ENCODE measurements around the gene PDXP. TPM values are rescaled to one million over a fixed set of nuclear protein-coding genes. Genes with fewer than 3 reads are reported as not detected.
"Not testable (repeated sequence)": the region's sequence is repeated elsewhere in the genome, so short reads cannot be mapped to it uniquely, and the experiment has no call there.

Gene PDXP
- total RNA-seq, 2 donors from 2014 or later = 37.7 to 50.7 TPM

DNA sequence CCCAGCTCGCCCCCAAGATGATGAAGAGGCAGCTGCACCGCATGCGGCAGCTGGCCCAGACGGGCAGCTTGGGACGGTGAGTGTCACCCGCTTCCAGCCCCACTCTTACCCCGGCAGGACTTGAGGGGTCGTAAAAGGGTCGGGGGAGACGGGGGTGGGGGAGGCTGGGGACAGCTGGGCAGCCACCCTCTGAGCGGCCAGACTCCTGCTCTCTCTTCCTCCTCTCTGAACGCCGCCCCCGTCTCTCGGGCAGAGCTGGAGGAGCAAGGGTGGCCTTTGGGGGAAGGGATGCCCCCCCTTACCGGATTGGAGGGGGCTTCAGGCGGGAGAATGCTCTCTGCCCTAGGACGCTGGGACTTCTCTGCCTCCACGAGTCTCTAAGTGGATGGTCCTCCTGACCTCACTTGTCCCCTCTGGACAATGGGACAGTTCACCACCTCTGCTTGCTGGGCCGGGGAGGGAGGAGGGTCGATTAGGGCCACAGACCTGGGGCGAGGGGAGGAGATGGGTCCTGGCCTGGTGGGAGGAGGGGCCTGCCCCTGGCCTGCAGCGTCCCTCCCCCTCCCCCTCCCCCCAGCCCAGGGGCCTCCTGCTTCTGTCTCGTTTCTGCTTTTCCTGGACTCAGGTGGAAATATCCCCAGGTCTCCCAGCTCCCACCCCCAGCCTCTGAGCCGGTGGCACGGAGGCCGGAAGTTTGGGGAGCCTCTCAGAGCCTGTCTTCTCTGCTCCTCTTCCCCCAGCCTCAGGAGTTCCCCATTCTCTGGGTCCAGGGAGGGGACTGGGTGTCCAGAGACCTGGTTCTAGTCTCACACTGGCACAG, 18.5 kb upstream of the PDXP start:
- ATAC-seq = peak; percentile 1
- DNase-seq = no peak
- intact Hi-C loops (cut with DNase I, micrococcal nuclease) = loop anchor here in 1 of 2 donors (10.0 kb wide), 1 partner anchor 155 kb away; no protein-coding TSS in a partner anchor

DNA sequence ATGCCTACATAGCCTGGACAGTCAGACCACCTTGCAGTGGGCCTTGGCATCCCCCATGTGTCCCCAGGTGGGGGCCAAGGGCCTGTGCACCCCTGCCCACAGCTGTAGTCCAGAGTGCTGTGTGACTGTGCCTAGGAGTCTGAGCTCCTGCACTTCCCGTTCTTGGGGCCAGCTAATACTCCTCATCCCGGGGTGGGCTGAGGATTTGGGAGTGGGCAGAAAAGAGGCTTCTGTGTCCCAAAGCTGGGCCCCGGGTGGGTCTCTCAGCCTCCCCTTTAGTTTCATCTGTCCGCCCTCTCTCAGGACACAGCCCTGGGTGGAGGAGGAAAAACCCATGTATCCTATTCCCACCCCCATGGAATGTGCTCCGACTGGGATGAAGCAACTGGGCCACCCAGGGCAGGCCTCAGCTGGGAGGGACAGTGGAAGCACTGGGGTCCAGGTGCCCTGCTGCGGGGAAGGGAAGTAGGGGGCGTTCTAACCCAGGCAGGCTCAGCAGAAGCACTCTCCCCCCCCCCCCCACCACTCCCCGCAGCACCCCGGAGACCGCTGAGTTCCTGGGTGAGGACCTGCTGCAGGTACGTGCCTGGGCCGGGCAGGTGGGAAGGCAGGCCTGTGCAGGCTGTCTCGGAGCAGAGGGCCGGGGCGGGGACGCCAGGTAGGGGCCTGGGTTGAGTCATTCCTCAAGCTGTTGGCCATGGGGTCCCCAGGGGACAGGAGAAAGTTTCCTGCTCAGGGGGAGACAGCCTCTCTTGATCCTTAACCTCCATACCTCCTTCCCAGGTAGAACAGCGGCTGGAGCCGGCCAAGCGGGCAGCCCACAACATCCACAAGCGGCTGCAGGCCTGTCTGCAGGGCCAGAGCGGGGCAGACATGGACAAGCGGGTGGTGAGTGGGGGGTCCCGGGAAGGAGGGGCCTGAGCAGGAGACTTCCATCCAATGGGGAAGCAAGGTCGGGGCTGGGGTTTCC, 17.6 kb upstream of the PDXP start:
- peak; percentile 33 for ATAC-seq
- DNase-seq = no peak
- intact Hi-C loops (cut with DNase I, micrococcal nuclease) = loop anchor here in 1 of 2 donors (10.0 kb wide), 1 partner anchor 154 kb away; no protein-coding TSS in a partner anchor

DNA sequence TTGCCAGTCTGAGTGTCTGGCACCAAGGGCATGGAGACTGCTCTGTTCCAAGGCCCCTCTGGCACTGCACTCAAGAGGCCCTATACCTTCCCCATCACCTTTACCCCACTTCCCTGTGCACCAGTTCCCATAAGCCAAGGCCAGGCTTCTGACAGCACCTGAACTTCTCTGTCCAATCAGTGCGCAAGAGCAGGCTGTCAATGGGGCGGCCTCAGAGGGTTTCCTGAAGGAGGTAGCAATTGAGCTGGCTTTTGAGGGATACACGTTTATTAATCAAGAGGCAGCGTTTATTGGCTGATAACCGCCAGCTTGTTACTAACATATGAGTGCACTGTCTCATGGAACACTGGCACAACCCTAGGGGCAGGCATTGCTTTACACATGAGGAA, 17.0 kb upstream of the PDXP start:
- intact Hi-C loops (cut with DNase I, micrococcal nuclease) = loop anchor here in 1 of 2 donors (10.0 kb wide), 1 partner anchor 153 kb away; no protein-coding TSS in a partner anchor
- DNase-seq = peak; percentile 67 to 86
- ATAC-seq = peak; percentile 56

DNA sequence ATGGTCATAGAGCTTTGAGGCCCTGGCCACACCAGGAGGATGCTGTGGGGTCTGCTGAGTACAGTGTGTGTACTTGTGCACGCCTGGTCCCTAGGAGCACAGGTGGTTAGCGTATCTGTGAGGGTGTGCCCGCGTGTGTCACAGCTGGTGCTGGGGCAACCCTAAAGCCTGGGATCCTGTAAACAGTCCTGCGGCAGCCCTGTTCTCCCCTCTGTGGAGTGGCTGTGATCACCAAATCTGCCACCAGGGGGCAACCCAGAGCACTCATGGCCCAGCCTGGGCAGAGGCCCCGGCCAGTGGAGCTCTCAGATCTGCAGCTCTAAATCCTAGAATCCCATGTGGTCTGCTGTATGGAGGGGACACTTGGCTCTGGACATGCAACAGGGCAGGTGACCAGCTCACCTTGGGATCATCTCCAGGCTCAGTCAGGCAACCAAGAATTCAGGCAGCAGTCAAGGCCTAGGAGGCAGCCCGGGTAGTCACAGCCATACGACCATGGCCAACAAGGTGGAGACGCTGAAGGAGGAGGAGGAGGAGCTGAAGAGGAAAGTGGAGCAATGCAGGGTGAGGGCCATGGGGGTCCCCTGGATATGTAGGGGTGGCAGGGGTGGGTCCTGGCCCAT, 15.2 kb upstream of the PDXP start:
- ATAC-seq (peak; percentile 22), DNase-seq (peak; percentile 82 to 94)
- intact Hi-C loops (cut with DNase I, micrococcal nuclease) = loop anchor here in 1 of 2 donors (2.0 to 10.0 kb wide), 2 partner anchors 37 to 151 kb away; no protein-coding TSS in a partner anchor

DNA sequence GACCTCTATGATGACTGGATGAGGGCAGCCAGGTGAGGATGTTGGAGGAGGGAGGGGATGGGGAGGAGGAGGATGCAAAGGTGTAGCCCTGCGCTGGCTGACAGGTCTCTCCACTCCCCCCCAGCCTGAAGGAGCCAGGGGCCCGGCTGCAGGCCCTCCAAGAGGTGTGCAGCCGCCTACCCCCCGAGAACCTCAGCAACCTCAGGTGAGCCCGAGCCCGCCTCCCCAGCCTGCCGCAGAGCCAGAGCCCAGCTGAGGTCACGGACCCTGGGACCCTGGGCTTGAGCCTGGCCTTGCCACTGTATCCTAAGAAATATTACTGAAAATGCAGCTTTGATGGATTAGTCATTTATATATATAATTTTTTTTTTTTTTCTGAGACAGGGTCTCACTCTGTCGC, 11.2 kb upstream of the PDXP start:
- intact Hi-C loops (cut with DNase I, micrococcal nuclease) = loop anchor here in 1 of 2 donors (10.0 kb wide), 1 partner anchor 147 kb away; no protein-coding TSS in a partner anchor
- no peak for DNase-seq
- peak; percentile 26 for ATAC-seq

DNA sequence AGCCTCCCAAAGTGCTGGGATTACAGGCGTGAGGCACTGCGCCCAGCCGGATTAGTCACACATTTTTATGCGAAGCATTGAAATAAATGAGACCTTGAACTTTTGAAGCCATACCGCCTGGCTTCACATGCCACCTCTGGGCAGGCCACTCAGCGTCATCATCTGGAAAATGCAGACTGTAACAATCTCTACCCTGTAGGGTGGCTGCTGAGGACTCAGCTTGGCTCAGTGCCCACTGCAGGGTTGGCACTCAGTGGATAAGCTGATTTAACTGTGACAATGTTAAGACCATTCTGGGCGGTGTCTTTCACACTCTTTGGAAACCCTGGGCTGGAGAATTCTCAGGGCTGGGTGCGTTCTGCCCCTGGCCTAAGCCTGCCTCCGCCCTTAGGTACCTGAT, 10.6 kb upstream of the PDXP start:
- intact Hi-C loops (cut with DNase I, micrococcal nuclease) = loop anchor here in 1 of 2 donors (10.0 kb wide), 1 partner anchor 147 kb away; no protein-coding TSS in a partner anchor
- no peak for DNase-seq
- ATAC-seq = peak; percentile 76

DNA sequence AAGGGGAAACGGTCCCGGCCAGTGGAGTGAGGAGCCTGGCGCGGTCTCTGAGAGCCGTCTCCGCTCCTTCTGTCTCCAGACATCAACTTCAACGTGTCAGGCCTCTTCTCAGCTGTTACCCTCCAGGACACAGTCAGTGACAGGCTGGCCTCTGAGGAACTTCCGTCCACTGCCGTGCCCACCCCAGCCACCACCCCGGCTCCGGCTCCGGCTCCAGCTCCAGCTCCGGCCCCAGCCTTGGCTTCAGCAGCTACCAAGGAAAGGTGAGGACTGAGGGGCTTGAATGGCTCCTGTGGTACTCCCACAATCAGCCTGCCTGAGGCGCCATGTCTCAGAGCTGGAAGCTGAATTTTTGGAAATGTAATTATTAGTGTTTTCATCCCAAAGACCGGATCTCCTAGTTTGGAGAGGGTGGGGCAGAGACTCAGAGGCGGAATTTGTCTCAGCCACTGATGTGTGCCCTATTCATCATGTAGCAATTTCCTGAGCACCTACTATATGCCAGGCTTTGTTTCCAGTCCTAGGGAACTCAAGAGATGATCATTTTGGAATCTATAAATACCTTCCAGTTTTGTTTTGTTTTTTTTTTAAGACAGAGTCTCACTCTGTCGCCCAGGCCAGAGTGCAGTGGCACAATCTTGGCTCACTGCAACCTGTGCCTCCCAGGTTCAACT, 7.9 kb upstream of the PDXP start:
- ATAC-seq = no peak
- no peak for DNase-seq
- intact Hi-C loops (cut with DNase I, micrococcal nuclease) = no loop called here

DNA sequence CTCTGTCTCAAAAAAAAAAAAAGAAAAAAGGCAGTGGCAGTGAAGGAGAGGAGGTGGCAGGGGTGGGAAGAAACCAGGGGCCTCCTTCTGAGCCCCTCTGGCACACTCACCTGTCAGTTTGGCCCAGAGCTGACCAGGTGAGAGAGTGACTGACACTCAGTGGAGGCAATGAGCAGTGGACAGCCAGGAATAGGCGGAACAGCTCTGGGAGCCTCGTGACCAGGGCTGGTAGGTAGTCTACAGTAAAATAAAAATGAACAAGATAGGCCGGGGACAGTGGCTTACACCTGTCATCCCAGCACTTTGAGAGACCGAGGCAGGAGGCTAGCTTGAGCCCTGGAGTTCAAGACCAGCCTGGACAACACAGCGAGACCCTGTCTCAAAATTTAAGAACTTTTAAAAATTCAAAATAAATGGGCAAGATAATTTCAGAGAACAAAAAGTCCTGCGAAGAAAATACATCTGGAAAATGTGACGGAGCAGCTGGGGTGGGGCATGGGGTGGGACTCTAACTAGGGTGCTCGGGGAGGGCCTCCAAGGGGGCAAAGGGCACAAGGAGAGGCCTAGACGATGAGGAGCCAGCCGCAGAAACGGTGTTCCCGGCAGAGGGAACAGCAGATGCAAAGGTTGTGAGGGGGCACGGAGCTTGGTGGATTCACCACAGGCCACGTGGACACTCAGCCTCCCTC, 3.8 kb upstream of the PDXP start:
- ATAC-seq = peak; percentile 58
- peak; percentile 79 to 87 for DNase-seq
- intact Hi-C loops (cut with DNase I, micrococcal nuclease) = no loop called here

DNA sequence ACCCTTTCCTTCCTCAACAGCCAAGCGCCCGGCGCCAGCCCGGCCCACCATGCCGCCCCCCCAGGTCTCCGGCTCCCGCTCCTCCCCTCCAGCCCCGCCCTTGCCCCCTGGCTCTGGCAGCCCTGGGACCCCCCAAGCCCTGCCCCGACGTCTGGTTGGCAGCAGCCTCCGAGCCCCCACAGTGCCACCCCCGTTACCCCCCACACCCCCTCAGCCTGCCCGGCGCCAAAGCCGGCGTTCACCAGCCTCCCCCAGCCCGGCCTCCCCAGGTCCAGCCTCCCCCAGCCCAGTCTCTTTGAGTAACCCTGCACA, 3.3 kb upstream of the PDXP start:
- no peak for ATAC-seq
- DNase-seq = no peak
- intact Hi-C loops (cut with DNase I, micrococcal nuclease) = no loop called here

DNA sequence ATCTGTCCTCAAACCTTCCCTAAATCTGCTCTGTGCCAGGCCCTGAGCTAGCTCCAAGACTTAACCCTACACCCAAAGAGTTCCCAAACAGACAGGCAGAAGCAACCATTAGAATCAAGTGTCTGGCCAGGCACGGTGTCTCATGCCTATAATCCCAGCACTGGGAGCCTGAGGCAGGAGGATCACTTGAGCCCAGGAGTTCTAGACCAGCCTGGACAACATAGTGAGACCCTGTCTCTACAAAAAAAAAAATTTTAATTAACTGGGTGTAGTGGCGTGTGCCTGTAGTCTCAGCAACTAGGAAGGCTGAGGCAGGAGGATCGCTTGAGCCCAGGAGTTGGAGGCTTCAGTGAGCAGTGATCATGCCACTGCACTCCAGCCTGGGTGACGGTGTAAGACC, 1.9 kb upstream of the PDXP start:
- DNase-seq; intact Hi-C loops (cut with DNase I, micrococcal nuclease); ATAC-seq: not testable (repeated sequence)

DNA sequence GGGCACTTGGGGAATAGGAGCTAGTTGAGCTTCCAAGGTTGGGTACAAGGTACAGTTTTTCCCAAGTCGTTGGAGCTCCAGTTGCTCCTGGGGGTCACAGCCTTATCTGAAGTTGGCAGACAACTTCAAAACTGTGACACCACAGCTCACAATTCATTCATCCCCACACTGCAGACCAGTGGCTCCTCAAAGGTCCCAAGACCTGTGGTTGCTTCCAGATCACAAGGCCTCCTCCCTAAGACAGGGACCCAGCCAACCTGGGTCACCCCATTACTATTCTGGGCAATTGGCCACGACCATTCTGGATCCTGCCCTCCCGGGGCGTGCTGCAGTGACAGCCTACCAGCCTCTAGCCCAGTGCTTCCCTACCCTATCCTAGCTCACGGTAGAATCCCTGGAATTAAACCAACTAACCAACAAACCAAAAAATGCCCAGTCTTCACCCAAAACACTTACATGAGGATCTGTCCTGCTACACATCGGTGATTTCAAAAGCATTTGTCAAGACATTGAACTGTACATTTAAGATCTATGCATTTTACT, 862 bp upstream of the PDXP start:
- intact Hi-C loops (cut with DNase I, micrococcal nuclease) = no loop called here
- DNase-seq (no peak), ATAC-seq (no peak)

DNA sequence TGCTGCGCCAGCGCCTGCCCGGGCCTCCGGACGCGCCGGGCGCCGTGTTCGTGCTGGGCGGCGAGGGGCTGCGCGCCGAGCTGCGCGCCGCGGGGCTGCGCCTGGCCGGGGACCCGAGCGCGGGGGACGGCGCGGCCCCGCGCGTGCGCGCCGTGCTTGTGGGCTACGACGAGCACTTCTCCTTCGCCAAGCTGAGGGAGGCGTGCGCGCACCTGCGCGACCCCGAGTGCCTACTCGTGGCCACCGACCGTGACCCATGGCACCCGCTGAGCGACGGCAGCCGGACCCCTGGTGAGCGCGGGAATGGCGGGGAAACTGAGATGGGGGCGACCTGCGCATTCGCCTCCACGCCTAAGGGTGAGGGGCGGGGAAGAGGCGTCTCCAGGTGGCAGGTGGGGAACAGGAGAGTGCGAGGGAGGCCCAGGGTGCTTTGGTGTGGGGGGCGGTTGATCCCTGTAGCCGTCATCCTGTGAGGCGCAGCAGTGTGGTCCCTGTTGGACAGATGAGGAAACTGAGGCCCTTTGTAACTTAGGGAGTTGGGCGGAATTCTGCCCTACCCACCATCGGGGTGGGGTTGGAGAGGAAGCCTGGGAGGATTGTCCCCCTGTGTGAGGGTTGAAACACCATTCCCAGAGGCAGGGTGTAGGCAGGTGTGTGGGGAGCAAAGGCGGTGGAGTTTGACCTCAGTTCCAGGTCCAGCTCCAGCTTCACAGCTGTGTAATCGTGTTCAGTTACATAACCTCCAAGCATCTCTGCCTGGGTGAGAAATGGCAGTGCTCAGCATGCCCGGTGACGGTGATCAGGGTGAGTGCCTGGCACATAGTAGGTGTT, 758 bp downstream of the PDXP start:
- DNase-seq (peak; percentile 78 to 82), ATAC-seq (peak; percentile 58)
- intact Hi-C loops (cut with DNase I, micrococcal nuclease) = no loop called here

DNA sequence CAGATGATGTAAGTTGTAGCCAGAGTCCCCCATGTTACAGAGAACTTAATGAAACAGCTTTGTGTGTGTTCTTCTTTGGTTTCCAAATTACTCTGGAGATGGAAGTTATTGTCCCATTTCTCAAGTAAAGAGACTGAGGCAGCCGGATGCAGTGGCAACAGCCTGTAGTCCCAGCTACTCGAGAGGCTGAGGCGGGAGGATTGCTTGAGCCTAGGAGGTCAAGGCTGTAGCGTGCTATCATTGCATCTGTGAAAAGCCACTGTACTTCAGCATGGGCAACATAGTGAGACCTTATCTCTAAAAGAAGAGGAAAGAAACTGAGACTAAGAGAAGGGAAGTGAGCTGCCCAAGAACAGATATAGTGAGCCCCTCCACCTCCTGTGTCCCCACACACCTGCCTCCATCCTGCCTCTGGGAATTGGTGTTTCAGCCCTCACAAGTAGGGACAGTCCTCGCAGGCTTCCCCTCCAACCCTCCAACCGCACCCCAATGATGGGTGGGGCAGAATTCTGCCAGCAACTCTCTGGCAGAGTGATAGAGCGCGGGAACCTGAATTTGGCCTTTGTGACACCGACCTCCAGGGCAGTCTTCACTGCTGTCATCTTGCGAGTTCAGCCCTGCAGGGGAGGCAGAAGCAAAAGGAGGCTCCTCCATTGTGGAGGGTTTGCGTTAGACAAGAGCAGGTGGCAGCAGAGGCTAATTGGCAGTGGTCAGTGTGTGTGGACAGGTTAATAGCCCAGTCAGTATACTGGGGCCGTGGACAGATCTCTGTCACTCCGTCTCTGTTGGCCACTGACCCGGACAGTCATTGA, 1.6 kb downstream of the PDXP start:
- ATAC-seq (no peak), DNase-seq (no peak)
- intact Hi-C loops (cut with DNase I, micrococcal nuclease) = no loop called here

DNA sequence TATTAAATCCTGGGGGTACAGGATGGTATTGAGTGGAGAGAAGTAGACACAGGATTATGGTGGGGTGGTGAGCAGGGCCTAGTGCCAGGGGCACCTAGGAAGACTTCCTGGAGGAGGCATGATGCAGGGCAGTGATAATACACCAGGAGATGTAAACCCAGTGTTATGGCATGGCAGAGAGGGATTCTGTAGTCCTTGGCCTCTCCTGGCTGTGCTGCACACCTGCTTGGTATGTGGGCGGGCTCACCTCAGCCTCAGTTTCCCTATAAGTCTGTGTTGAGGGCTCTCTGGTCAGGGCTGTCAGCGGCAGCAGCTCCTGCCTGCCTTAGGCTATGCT, 2.2 kb downstream of the PDXP start:
- ATAC-seq = no peak
- no peak for DNase-seq
- intact Hi-C loops (cut with DNase I, micrococcal nuclease) = no loop called here

DNA sequence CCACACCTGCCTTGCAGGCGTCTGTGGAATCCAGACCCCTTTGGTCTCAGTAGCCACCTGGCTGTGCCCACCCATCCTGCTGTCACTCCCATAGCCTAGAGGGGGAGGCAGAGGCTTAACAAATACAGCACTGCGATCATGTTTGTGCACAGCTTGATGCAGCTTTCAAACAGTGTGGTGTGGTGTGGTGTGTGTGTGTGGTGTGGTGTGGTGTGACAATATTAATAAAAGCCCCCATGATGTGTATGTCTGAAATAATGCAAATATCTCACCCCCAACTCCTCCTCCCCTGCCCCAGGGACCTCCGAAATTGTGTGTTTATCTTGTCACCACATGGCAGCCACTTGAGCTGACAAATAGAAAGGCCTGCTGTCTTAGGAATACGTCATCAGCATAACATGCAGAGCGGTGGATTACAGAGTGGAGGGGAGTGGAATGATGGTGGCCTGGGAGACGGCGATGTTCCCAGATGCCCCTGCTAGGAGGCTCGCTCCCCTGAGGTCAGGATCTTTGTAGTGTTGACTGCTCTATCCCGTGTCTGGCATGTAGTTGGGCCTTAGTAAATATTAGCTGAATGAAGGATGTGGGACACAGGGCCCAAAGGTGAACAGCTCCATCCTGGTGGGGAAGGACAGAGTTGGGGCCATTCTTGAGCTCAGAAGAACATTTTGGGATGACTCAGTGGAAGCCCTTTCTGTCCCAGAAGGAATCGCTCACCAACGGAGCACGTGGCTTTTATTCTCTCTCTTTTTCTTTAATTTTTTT, 2.8 kb downstream of the PDXP start:
- ATAC-seq (no peak), DNase-seq (no peak)
- intact Hi-C loops (cut with DNase I, micrococcal nuclease) = no loop called here

DNA sequence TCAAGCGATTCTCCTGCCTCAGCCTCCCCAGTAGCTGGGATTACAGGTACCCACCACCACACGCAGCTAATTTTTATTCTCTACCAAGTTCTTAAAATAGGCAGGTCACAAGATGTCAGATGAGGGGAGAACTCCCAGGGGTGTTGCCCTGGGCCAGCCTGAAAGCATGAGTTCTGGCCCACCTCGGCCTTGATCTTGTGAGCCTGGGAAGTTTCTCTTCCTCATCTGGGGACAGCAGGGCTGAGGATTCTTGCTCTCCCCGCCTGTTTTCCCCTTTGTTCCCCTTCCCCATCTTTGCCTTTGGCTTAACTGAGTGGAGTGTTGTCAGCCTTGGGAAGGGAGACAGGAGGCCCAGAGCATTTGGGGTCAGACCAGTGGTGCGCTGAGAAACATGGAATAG, 3.5 kb downstream of the PDXP start:
- no peak for DNase-seq
- ATAC-seq = no peak
- intact Hi-C loops (cut with DNase I, micrococcal nuclease) = no loop called here

All from left colon (tissue), 2 donors.